Sigmoid colon (tissue), 7 donors: ENCODE data around the gene MPO. TPM values are rescaled to one million over a fixed set of nuclear protein-coding genes. Genes with fewer than 3 reads are reported as not detected.

Experiments
- DNase-seq: peaks from one replicate; pipeline ENCODE4 v3.0.0-alpha.2; 2019
- H3K27ac ChIP-seq, 4 donors: fragments of 200-600 bp; sonication (generic); one replicate each; pipeline ENCODE4 v1.5.1; 2016 to 2019; ENCODE audit warnings: mild to moderate bottlenecking in 1 of 4
- H3K27me3 ChIP-seq, 3 donors: fragments of 200-600 bp; sonication (generic); one replicate each; pipeline ENCODE4 v1.5.1; 2019; ENCODE audit warnings: mild to moderate bottlenecking in 1 of 3
- H3K36me3 ChIP-seq, 4 donors: fragments of 200-600 bp; sonication (generic); one replicate each; pipeline ENCODE4 v1.5.1; 2016 to 2019
- H3K4me1 ChIP-seq, 4 donors: fragments of 200-600 bp; sonication (generic); one replicate each; pipeline ENCODE4 v1.5.1; 2017 to 2019
- H3K4me3 ChIP-seq, 4 donors: fragments of 200-600 bp; sonication (generic); one replicate each; pipeline ENCODE4 v1.5.1; 2017 to 2019; ENCODE audit warnings: mild to moderate bottlenecking in 2 of 4, moderate library complexity in 1 of 4
- H3K9me3 ChIP-seq, 4 donors: fragments of 200-600 bp in 3 of 4; sonication (generic) in 3 of 4; one replicate each; pipeline versions ENCODE4 v1.5.1 to v1.6.1; 2013 to 2019
- EP300 ChIP-seq, 4 donors: sonication (generic); formaldehyde crosslinking; IDR thresholded peaks; one replicate each; pipeline ENCODE4 v1.6.1; 2017; ENCODE audit warnings: antibody characterized with exemption in 4 of 4
- POLR2A ChIP-seq, 2 donors: fragments of 450-650 bp; IDR thresholded peaks; one replicate each; pipeline ENCODE4 v1.6.1; 2016; ENCODE audit warnings: antibody characterized with exemption in 2 of 2, mild to moderate bottlenecking in 2 of 2, moderate library complexity in 2 of 2
- POLR2AphosphoS5 ChIP-seq, 4 donors: sonication (generic); formaldehyde crosslinking; IDR thresholded peaks; one replicate each; pipeline ENCODE4 v1.6.1; 2017; ENCODE audit warnings: antibody characterized with exemption in 4 of 4
- WGBS, 2 donors: extraction: QIAGEN DNeasy Blood & Tissue Kit; methylation state at CpG; one replicate each; pipeline ENCODE4 v1.1.7; 2013; 5-methylcytosine and 5-hydroxymethylcytosine counted together
- intact Hi-C: fragments of 100-400 bp; cut with DNase I; formaldehyde crosslinking; loops from one replicate; pipeline ENCODE4 v1.15.1; 2023
- polyA plus RNA-seq, 3 donors: library from polyadenylated mRNA; stranded (reverse); fragments of 200-250 nt; gene quantifications; one replicate each; pipeline ENCODE4 v1.2.3, GENCODE V29; 2013
- total RNA-seq, 4 donors: library from RNA; depleted of rRNA; stranded (reverse); fragments of >200 nt; gene quantifications; one replicate each; pipeline ENCODE4 v1.1.0, GENCODE V29; 2016
- TF ChIP-seq, protein P1 (sequence below), 4 experiments: fragments of 450-650 bp in 3 of 4; fragments of 200-600 bp in 1 of 4; IDR thresholded peaks; one replicate each; pipeline ENCODE4 v1.5.1; 2016 to 2019; ENCODE audit warnings: antibody characterized with exemption in 4 of 4, mild to moderate bottlenecking in 3 of 4, moderate library complexity in 2 of 4
- donor health status: healthy with polysubstance abuse.
- donor health status: Bipolar disorder and iron deficiency.
- donor health status: healthy.

MPO gene
- total and polyA plus RNA-seq, 7 donors, result 0.36 to 0.44 TPM; not detected in 5

DNA sequence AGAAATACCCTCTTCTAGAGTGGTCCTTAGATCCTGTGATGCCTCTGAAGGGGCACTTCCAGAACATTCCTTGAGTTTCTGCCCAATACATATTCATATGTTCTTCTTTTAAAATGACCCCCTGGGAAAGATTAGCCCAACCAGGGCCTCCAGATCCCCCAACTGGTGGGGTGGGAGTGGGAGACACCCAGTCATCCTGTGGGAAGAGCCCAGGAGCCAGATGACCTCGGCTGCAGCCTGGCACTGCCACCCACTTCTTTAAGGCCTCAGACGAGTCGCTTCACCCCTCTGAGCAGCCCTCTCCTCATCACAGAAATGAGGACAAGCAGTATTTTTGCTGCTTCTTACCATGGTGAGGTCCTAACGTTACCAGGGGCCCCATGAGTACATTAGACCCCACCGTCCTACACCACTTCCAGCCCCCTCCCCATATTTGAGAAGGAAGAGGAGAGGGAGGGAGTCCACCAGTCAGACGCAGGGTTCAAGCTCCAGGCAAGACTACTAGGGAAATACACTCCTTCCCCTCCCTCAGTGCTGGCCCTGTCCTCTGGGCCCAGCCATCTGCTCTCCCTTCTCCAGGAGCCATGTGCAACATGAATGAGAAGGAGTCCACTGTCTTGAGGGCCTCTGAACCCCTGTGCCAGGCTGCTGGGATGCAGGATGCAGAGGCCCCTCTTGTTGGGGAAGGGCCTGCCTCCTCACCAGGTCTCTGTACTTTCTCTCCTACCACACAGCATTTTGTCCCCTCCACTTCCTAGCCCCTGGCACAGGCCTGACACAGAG is 11.8 kb downstream of the MPO start:
- H3K36me3 ChIP-seq, result no peaks in the 10 kb centered on the region
- H3K27ac ChIP-seq, result no peak overlapping the region
- H3K4me1 ChIP-seq, result no peaks in the 10 kb centered on the region
- H3K9me3 ChIP-seq, result no peaks in the 10 kb centered on the region
- H3K4me3 ChIP-seq, result no peak overlapping the region
- DNase-seq, result no peak
- peaks cover 0 to 23% (median 0%) of the 10 kb centered on the region in 3 donors for H3K27me3 ChIP-seq
- TF ChIP-seq EP300 (IDR thresholded peaks at IDR 0.05) (no peak), POLR2AphosphoS5 (IDR thresholded peaks at IDR 0.05) (no peak), POLR2A (IDR thresholded peaks at IDR 0.05) (no peak)
- TF ChIP-seq, protein P1, sequence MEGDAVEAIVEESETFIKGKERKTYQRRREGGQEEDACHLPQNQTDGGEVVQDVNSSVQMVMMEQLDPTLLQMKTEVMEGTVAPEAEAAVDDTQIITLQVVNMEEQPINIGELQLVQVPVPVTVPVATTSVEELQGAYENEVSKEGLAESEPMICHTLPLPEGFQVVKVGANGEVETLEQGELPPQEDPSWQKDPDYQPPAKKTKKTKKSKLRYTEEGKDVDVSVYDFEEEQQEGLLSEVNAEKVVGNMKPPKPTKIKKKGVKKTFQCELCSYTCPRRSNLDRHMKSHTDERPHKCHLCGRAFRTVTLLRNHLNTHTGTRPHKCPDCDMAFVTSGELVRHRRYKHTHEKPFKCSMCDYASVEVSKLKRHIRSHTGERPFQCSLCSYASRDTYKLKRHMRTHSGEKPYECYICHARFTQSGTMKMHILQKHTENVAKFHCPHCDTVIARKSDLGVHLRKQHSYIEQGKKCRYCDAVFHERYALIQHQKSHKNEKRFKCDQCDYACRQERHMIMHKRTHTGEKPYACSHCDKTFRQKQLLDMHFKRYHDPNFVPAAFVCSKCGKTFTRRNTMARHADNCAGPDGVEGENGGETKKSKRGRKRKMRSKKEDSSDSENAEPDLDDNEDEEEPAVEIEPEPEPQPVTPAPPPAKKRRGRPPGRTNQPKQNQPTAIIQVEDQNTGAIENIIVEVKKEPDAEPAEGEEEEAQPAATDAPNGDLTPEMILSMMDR (IDR thresholded peaks at IDR 0.05), result no peak
- intact Hi-C loops, result no loop called here
- WGBS, 2 donors, result 77% methylated on average over 6 of the region's 6 CpGs

DNA sequence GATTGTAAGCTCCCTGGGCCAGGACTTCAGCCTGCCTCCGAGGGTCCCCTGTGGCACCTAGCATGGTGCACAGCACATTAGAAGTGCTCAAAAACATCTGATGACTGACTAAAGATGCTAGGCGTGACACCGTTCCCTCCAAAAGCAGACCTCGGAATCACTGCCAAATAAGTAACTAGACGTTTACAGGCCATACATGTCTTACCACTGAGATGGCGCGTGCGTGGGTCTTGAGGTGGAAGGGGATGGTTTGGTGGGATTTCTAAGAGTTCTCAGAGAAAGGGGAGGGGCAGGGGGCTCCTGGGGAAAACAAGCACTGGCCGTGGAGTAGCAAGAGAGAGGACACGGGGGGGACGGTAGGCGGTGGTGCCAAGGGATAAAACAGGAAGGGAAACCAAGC is 12.4 kb downstream of the MPO start:
- Histone ChIP-seq H3K4me3 (no peak overlapping the region), H3K9me3 (no peaks in the 10 kb centered on the region), H3K27me3 (peaks cover 0 to 30% (median 2%) of the 10 kb centered on the region in 3 donors), H3K36me3 (no peaks in the 10 kb centered on the region), H3K27ac (no peak overlapping the region), H3K4me1 (no peaks in the 10 kb centered on the region)
- no peak for DNase-seq
- 86 to 89% methylated on average over 12 of the region's 12 CpGs for WGBS, 2 donors
- intact Hi-C loops, result no loop called here
- no peak for TF ChIP-seq EP300 (IDR thresholded peaks at IDR 0.05)
- TF ChIP-seq, protein P1 (IDR thresholded peaks at IDR 0.05), result no peak
- no peak for TF ChIP-seq POLR2A (IDR thresholded peaks at IDR 0.05)
- TF ChIP-seq POLR2AphosphoS5 (IDR thresholded peaks at IDR 0.05), result no peak

DNA sequence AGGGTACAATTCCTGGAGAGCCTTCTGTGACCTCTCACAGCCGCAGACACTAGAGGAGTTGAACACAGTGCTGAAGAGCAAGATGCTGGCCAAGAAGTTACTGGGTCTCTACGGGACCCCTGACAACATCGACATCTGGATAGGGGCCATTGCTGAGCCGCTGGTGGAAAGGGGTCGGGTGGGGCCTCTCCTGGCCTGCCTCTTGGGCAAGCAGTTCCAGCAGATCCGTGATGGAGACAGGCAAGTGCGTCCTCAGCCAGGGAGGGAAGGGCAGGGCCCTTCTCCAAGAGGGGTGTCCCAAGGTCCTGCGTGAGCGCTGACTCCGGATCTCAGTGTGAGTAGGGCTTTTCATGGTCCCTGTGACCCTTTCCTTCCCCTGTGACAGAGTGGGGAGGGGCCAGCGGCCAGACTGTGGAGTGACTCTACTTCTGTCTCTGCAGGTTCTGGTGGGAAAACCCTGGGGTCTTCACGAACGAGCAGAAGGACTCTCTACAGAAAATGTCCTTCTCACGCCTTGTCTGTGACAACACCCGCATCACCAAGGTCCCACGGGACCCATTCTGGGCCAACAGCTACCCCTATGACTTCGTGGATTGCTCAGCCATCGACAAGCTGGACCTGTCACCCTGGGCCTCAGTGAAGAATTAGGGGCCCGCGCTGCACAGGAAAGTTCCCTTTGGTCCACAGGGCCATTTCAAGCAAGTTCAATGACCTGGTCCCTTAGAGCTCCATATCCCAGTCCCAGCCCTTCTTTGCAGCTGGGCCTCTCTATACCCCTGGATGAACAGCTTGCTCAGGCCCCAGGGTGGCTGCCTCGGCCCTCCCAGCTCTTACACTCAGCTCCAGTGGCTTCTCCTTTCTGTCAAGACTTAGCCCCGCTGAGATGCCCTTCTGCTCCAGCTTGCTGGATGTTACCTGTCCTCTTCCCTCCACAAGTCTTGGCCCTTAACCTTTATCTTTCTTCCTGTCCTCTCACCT is 13.1 kb downstream of the MPO start:
- Histone ChIP-seq H3K4me1 (no peaks in the 10 kb centered on the region), H3K9me3 (no peaks in the 10 kb centered on the region), H3K27me3 (peaks cover 0 to 32% (median 3%) of the 10 kb centered on the region in 3 donors), H3K27ac (no peak overlapping the region), H3K4me3 (no peak overlapping the region), H3K36me3 (no peaks in the 10 kb centered on the region)
- 85 to 89% methylated on average over 22 of the region's 22 CpGs for WGBS, 2 donors
- no peak for TF ChIP-seq POLR2AphosphoS5 (IDR thresholded peaks at IDR 0.05)
- TF ChIP-seq, protein P1 (IDR thresholded peaks at IDR 0.05), result no peak
- no peak for TF ChIP-seq POLR2A (IDR thresholded peaks at IDR 0.05)
- no peak for TF ChIP-seq EP300 (IDR thresholded peaks at IDR 0.05)
- intact Hi-C loops, result no loop called here
- no peak for DNase-seq

DNA sequence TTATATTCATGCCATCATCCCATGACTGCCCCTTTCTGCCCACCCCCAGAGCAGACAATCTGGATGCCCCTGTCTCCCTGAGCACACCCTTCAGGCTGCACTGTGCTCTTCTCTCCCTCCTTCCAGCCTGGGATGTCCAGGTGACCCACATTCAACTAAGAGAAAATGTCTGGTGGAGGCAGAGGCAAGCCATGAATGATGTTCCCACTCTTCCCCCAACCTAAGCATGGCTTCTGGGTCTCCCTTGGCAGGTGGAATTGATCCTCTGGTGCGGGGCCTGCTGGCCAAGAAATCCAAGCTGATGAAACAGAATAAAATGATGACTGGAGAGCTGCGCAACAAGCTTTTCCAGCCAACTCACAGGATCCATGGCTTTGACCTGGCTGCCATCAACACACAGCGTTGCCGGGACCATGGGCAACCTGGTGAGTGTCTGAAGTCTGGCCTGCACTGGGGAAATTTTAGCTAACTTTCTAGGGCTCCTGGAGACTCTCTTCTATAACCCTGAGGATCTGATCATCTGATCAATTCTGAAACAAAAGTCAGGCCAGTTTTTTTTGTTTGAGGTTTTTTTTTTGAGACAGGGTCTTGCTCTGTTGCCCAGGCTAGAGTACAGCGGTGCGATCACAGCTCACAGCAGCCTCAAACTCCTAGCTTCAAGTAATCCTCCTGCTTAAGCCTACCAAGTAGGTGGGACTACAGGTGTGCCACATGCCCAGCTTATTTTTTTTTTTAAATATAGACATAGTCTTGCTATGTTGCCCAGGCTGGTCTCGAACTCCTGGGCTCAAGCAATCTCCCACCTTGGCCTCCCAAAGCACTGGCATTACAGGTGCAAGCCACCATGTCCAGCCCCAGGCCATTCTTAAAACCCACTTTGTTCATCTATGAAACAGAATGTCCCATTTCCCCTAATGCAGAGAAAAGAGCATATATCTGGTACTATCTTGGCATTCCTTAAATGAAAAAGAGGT is 14.5 kb downstream of the MPO start:
- no peaks in the 10 kb centered on the region for H3K9me3 ChIP-seq
- H3K27me3 ChIP-seq, result peaks cover 0 to 32% (median 6%) of the 10 kb centered on the region in 3 donors
- WGBS, 2 donors, result 93 to 94% methylated on average over 7 of the region's 7 CpGs
- no peaks in the 10 kb centered on the region for H3K36me3 ChIP-seq
- H3K4me1 ChIP-seq, result no peaks in the 10 kb centered on the region
- no peak overlapping the region for H3K4me3 ChIP-seq
- no peak overlapping the region for H3K27ac ChIP-seq
- intact Hi-C loops, result no loop called here
- TF ChIP-seq POLR2A (IDR thresholded peaks at IDR 0.05), result no peak
- no peak for TF ChIP-seq POLR2AphosphoS5 (IDR thresholded peaks at IDR 0.05)
- TF ChIP-seq, protein P1 (IDR thresholded peaks at IDR 0.05), result no peak
- no peak for TF ChIP-seq EP300 (IDR thresholded peaks at IDR 0.05)
- no peak for DNase-seq
